CD1c-positive myeloid dendritic cell (primary cell): ENCODE results near the gene CARD11.

Experiments used
- DNase-seq: peaks from one replicate; pipeline ENCODE4 v3.0.0-alpha.2; 2016; ENCODE audit errors: extremely low spot score

The CARD11 gene

DNA sequence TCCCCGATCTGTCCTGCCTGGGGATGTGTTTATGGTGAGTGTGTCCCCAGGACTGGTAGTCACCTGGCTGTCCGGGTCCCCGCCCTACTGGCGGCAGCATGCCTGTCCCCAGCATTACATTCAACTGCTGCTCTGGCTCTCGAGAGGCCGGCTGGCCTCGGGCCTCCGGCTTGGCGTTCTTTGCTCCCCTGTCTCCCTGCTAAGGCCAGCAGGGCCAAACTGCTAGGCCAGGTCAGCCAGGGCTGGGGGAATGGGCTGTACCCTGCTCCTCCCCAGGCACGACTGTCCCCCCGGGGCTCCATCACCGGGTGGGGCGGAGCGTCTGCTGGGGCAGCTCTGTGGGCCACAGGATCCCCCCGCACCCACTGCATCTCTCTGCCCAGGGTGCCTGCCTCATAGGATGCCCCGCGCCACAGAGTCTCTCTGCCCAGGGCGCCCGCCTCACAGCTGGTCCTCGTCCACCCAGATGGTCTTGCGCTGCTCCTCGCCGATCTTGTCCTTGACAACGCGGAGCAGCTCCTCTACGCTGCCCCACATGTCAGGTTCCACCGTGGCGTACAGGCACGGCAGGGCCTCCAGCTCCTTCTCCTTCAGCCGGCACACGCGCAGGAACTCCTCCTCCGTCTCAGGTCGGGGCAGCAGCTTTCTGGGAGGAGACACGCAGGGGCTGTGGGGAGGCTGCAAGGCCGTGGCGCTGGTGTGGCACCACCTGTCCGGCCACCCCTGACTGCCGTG lies 137.3 kb downstream of the CARD11 start:
- DNase-seq = no peak

DNA sequence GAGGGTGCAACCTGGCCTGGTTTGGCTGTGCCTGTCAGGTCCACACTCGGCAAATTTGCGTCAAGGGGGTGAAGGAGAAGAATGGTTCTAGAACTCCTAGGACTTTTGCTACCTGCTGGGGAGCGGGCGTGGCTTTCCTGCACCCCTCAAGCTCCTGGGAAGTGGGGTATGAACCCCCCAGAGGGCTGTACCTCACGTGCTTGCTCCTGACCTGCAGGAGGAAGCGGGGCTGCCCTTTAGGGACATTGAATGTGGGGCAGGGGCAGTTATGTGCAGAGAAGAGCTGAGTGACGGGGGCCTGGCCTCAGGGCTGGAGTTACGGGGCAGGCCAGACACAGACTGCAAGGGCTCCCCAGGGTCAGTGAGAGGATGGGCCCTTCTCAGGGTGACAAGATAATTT lies 138.2 kb downstream of the CARD11 start:
- DNase-seq = no peak

DNA sequence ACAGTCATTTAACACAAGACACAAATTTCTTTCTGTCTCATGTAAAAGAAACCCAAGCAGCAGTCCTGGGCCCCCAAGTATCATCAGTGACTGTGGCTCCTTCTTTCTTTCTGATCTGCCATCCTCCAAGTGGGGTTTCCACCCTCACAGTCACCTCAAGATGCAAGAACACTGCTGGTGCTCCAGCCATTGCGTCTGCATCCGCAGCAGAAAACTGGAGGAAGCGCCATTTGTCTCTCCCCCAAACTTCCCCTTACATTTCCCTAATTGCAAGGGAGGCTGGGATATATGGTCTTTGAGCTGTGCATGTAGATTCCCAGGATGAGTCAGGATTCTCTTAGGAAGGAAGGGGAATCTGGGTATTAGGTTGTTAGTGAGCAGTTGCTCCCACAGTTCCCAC lies 138.6 kb downstream of the CARD11 start:
- DNase-seq = no peak

DNA sequence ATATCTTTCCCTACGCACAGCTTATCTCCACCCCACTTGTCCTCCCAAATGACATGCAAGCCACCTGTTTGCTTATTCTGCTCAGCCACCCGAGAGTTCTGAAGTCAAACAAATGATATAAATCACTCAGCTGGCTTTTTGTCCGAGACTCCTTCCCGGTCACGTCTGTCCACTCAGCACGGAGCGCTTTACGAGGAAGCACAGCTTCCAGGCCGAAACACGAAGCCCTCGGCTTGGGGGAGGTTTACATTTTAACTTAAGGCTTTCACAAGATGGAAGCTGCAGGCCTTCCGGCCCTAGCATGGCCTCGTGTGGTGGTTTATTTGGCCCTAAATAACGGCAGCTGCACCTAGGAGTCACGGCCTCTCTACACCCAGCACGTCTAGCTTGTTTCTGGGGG lies 139.5 kb downstream of the CARD11 start:
- no peak for DNase-seq

DNA sequence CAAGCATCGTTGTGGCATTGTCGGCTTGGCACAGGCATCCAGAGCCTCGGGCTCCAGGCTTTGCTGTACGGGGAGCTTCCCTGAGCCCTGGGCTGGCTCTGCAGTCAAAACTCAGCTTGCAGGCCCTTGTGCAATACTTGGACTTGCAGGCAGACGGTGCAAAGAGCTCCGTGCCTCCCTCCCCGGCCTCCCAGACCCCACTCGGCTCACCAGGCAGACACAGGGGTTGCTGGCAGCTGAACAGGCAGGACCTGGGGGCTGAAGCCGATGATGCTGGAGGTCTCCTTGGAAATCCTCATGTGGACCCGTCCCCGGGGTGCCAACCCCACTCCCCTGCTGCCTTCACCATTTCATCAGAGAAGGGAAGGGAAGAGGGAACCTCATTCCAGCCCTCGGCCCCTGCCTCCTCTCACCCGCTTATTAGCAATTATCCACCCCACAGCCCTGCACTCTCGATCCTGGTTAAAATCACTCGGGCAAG lies 139.9 kb downstream of the CARD11 start:
- DNase-seq = no peak

DNA sequence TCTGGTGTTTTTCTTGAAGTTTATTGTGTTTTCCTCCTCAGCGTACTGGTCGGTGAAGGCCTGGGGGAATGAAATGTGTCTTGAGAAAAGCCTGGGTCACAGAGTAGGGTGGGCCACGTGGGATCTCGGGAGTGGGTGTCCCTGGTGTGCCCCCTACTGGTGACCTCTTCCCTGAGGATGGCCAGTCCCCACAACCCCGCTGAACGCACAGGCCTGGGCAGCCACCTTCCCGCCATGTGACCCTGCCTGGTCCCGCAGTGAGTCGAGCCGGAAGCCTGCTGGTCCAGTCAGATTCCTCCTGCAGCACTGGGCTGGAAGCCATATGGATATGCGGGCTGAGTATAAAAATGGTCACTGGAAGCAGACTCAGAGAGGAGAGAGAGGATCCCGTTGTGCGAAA lies 146.6 kb downstream of the CARD11 start:
- no peak for DNase-seq

DNA sequence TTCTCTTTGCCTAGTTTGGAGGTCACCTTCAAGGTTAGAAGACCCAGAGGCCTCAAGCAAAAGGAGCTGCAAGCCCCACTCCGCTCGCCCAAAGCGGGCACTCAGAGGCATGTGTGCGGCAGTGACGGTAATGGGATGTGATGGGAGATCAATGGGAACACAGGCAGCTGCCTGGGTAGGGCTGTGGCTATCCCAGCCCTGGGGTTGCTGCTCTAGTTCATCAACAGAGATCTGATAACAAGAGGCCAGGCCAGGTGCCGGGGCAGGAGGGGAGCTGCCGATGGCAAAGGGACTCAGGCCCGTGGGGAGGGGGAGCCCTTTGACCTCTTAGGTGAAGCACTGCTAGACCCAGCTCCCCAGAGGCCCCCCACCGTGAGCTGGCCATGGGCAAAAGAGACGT lies 147.5 kb downstream of the CARD11 start:
- DNase-seq = no peak

DNA sequence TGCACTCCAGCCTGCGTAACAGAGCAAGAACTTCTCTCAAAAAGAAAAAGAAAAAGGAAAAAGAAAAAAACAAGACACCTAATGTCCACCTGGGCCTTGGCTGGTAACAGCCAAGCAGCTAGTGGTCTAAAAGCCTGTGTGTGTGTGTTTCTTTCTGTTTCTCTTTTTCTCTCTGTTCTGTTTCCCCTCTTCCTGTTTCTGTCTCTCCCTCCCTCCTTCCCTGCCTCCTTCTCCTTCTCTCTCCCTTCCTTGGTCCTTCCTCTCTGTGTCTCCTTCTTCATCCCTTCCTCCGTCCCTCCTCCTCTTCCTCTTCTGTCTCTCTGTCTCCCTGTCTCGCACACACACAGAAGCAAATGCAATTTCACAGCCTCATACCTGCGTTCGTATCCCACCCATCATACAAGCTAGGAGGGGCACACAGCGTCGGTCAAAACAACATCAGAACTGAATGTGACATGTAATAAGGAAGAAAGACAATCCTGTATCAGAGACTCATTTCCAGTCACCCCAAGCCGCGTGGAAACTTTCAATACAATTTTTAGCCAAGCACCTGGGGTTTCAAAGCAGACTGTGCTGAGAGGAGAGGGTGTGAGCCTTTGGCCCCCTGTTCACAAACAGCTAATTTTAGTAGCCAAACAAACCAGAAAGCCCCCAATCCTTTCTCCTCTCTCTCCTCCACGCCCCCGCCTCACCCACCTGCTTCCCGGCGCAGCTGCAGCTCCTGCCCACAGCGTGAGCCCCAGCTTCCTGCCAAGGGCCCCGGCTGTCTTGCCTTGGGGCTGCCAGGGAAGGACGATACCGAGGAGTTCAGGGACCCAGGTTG lies 149.3 kb downstream of the CARD11 start:
- DNase-seq = peak; percentile 26

DNA sequence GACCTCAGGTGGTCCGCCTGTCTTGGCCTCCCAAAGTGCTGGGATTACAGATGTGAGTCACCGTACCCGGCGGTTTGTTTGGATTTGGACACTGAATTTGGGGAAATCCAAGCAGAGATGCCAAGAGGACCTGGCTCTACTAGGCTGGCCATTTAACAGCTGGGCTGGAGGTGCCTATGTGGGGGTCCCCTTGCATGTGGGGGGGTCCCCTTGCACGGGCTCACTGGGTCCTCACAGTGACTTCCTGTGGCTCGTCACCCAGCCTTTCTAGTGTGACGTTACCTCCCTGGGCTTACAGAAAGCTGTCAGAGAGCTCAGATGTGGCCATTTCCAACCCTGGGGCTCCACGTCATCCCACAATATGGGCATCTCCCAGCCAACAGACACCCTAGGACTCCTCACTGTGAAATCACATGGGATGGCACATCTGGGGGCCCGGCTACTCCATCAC lies 150.2 kb downstream of the CARD11 start:
- DNase-seq = no peak

DNA sequence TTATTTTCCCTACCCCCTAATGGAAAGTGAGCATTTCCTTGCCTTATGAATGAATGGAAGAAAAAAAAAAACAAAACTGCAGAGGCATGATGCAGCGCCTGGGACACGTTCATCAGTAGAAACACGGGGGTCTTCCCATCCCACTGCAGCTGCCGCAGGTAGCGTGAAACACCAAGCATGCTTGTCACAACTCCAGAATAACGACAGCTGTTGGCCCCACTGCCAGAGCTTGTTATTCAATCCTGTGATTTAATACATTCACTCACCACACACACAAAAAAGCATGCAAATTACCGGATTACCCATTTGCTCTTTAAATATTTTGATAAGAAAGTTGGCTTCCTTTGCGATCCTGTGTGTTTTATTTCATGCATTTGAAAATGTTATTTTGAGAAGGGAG lies 151.1 kb downstream of the CARD11 start:
- no peak for DNase-seq

DNA sequence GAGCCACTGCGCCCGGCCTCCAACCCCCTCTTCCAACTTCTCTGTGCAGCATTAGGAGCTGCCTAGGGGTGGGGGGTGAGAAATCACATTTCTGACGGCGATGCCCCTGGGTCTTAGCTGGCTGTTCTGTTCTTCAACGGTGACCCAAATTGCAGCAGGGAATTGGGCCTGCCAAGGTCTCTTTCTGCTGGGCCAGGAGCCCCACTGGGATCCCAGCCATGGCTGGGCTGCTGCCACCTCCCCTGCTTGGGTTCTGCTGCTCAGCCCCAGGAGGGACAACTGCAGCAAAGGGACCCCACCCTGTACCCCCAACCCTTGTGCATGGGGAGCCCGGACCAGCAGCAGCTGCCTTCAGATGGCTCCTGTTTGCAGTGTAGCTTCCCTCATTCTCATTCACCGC lies 155.9 kb downstream of the CARD11 start:
- DNase-seq = no peak

DNA sequence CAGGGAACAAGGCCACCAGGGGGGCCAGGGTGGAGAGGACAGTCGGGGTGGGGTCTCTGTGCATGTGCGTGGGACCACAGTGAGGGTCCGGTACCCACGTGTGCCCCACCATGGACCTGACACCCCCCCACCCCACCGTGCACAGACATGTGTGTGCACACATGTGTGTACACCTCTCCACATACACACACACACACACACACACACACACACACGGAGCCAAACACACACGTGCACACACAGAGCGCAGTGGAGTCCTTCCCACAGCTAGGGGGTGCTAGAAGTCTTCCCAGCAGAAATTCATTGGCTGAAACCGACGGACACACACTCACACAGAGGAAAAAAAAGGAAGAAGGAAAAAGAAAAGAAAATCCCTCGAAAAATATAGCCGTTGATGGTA lies 156.8 kb downstream of the CARD11 start:
- peak; percentile 76 for DNase-seq

DNA sequence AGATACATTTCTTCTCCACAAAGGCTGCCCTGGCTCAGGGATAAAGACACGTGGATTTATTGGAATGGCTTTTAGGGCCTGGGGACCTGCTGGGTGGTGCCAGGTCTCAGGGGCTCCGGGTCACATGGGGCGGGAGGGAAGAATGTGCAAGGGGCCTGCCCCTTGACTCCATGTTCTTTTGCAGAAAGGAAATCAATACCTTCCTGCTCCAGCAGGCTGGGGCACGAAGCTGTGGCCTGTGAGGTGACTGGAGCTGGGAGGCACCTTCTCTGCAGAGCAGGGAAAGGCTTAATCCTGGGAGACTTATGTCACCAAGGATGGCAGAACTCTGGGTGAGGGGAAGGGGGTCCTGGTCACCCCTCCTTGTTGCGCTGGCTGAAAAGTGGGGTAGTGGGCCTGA lies 157.3 kb downstream of the CARD11 start:
- DNase-seq = no peak

DNA sequence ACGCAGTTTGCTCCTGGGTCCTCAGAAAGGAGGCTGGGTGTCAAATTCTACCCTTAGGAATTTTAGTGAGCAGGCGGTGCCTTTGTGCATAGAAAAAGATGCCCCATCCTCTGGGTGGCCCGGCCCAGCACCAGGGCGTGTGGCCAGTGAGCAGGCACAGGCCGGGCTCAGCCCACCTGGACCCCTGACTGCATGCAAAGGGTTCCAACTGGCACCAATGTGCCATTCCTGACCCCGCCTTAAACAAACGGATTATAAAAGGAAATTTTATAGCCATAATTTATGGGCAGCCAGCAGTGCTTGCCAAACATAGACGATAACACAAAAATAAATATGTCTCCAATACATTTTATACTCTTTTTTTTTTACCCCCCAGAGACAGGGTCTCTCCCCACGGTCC lies 159.5 kb downstream of the CARD11 start:
- DNase-seq = no peak

DNA sequence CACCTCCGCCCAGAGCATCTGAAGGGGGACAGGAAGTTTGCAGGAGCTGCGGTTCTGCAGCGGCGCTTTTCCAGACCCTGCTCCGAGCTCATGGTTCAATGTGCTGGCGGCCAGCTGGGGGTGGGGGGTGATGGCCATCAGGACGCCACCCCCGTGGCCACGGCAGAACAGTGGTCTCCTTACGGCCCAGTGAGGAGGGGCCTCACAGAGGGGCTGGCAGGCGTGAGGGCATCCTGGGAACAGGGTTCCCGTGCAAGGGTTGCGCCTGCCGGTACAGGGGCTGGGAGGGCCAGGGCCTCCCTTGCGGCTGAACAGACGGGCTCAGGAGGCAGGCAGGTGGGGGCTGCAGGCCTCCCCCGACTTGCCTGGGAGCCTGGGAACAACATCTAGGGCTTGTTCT lies 160.6 kb downstream of the CARD11 start:
- no peak for DNase-seq

DNA sequence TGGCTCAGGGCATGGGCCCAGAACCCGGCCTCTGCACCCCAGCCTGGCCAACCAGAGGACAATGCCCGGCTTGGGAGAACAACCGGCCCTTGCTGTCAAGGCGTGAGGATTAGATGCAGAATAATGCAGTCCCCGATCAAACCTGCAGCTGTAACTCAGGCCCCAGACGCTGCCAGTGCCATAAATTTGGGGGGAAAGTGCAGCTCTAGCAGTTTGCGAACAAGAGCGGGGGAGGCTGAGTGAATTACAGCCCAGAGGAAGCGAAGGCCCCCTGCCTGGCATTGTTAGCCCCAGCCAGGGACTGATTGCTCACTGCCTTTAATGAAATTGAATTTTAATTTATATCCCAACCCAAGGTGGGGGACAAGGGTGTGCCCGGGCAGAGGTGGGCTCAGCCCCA lies 161.6 kb downstream of the CARD11 start:
- no peak for DNase-seq

DNA sequence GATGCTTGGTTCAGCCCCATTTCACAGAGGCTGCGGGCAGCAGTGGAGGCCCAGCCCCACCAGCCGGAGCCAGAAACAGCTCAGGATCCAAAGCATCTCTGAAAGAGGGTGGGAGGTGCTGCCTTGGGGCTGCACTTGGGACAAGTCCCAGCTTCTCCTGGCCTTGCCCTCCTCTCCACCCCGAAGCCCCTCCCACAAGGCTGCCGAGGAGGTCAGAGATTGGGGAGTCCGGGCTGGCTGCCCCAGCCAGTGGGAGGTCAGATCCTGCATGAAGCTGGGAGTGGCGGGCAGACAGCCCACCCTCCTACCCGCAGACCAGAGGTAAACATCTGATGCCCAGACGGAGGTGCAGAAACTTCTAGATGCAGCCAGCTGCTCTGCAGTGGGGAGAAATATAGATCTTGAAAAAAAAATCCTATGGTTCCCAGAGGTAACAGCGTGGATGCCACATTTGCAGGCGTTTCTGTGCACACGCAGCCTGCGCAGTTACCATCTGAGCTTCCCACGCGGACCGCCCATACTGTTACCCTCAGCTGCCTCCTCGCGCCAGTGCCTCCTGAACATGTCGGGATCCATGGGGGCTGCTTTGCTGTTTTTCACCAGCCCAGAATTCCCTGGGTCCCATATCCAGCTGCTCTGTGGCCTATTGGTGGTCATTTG lies 162.7 kb downstream of the CARD11 start:
- DNase-seq = no peak

DNA sequence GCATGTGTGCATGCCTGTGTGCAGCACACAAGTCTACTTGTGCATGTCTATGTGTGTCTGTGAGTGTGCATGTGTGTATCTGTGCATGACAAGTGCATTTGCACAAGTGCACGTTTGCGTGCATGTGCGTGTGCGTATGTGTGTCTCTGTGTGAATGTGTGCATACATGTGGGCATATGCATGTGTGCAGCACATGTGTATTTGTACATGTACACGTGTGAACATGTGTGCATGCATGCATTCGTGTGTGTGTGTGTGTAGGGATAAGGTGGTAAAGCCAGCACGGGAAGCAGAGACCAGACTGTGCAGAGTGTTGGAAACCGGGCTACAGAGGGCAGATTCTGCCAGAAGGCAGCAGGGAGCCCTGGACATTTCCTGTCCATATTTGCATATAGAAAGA lies 163.6 kb downstream of the CARD11 start:
- no peak for DNase-seq

DNA sequence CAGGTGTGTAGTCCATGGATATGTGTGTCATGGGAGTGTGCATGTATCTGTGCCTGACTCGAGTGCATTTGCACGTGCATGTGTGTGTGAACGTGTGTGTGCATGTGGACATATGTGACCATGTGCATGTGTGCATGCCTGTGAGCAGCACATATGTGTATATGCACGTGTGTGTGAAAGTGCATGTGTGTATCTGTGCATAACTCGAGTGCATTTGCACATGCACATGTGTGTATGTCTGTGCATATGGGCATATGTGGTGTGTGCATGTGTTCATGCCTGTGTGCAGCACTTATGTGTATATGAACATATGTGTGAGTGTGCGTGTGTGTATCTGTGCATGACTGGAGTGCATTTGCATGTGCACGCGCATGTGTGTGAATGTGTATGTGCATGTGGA lies 164.3 kb downstream of the CARD11 start:
- DNase-seq = no peak

DNA sequence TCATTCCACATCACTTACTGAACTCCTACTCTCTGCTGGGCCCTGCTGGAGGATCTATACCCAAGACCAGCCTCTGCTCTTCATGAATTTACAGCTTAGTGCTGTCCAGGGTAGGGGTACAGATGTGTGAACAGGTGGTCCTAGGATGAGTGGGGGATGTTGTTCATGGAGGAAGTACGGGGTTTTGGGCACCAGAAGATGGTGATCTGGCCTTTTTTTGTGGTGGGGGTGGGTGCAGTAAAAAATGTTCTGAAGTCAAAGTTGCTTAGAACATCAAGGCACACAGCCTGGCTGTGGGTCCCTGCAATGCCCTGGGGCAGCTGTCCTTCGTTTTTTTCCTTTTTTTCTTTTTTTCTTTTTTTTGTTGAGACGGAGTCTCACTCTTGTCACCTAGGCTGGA lies 165.4 kb downstream of the CARD11 start:
- DNase-seq = no peak

DNA sequence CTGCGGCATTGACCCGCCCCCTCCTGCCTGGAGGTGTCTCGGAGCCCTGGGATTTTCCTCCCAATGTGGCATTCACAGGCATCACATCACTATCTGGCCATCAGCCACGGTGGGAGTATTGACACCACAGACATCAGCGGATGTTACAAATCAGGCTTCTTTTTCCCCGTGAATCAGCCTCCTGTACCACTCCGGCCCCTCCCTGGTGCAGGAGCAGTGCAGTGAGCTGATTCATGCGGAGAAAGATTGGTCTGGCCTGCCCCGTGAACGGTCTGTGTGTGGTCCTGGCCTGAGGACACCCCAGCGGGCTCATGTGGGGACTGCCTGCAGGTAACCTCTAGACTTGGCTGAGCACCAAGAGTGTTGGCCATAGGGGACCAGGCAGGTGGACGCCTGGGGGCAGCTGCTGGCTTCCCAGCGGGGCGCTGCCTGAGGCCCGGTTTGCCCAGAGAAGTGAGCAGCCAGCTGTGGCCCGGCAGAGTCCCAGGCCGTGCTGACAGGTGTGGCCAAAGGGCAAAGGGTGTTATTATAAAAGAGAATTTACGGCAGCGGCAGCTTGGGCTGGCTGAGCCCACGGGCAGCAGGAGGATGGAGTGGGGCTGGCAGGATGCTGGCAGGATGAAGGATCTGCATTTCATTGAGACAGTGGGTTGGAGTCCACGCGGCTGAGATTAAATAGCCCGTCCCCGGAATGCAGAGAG lies 167.5 kb downstream of the CARD11 start:
- DNase-seq = no peak
